Loucy (cell line): ENCODE results near the gene STAP2.

ENCODE experiments used
- H2AFZ ChIP-seq: fragments of 200-600 bp; sonication (generic); 2 replicates; pipeline ENCODE4 v1.6.0; 2016; ENCODE audit warnings: antibody characterized with exemption, mild to moderate bottlenecking, low read length, moderate library complexity
- H3F3A ChIP-seq: fragments of 200-600 bp; 2 replicates; pipeline ENCODE4 v1.6.0; 2016; ENCODE audit warnings: antibody characterized with exemption, low read depth, mild to moderate bottlenecking
- H3K27me3 ChIP-seq: fragments of 200-600 bp; sonication (generic); 2 replicates; pipeline ENCODE4 v1.6.1; 2014; ENCODE audit warnings: low read length, mild to moderate bottlenecking; ENCODE audit not compliant: insufficient read depth, poor library complexity, severe bottlenecking
- H3K36me3 ChIP-seq: fragments of 200-600 bp; sonication (generic); 2 replicates; pipeline ENCODE4 v1.6.1; 2016; ENCODE audit warnings: low read length; ENCODE audit not compliant: insufficient read depth
- H3K4me1 ChIP-seq: fragments of 200-600 bp; sonication (generic); 2 replicates; pipeline ENCODE4 v1.5.1; 2014; ENCODE audit warnings: low read length, mild to moderate bottlenecking; ENCODE audit not compliant: insufficient read depth, poor library complexity, severe bottlenecking
- H3K4me2 ChIP-seq: fragments of 200-600 bp; sonication (generic); 2 replicates; pipeline ENCODE4 v1.6.0; 2014; ENCODE audit warnings: antibody characterized with exemption, low read length, low read depth, mild to moderate bottlenecking; ENCODE audit not compliant: poor library complexity, severe bottlenecking
- H3K4me3 ChIP-seq: fragments of 200-600 bp; sonication (generic); 2 replicates; pipeline ENCODE4 v1.5.1; 2014; ENCODE audit warnings: low read length, mild to moderate bottlenecking, mixed read lengths; ENCODE audit not compliant: poor library complexity, severe bottlenecking
- H3K79me2 ChIP-seq: fragments of 200-600 bp; sonication (generic); 2 replicates; pipeline ENCODE4 v1.6.1; 2014; ENCODE audit warnings: low read length; ENCODE audit not compliant: insufficient read depth
- H3K9ac ChIP-seq: fragments of 200-600 bp; sonication (generic); 2 replicates; pipeline ENCODE4 v1.6.0; 2014; ENCODE audit warnings: mild to moderate bottlenecking, low read depth, low read length, moderate library complexity; ENCODE audit not compliant: poor library complexity, severe bottlenecking
- H3K9me2 ChIP-seq: fragments of 200-600 bp; sonication (generic); replicated peaks from 2 replicates; pipeline ENCODE4 v1.6.1; 2016; ENCODE audit warnings: low read depth, low read length, mixed read lengths
- H3K9me3 ChIP-seq: fragments of 200-600 bp; sonication (generic); 2 replicates; pipeline ENCODE4 v1.6.1; 2014; ENCODE audit warnings: mild to moderate bottlenecking, antibody characterized with exemption, low read length, low read depth; ENCODE audit not compliant: insufficient read depth
- H4K20me1 ChIP-seq: fragments of 200-600 bp; sonication (generic); 2 replicates; pipeline ENCODE4 v1.6.0; 2014; ENCODE audit warnings: antibody characterized with exemption, low read length, mild to moderate bottlenecking; ENCODE audit not compliant: insufficient read depth, poor library complexity, severe bottlenecking
- CTCF ChIP-seq: fragments of 200-600 bp; sonication (generic); conservative IDR thresholded peaks from 2 replicates; pipeline ENCODE4 v1.5.1; 2014; ENCODE audit warnings: mild to moderate bottlenecking, antibody characterized with exemption, low read length
- EZH2phosphoT487 ChIP-seq: fragments of 200-600 bp; IDR thresholded peaks from 2 replicates; pipeline ENCODE4 v1.6.1; 2018; ENCODE audit warnings: antibody characterized with exemption, mild to moderate bottlenecking, moderate library complexity, borderline replicate concordance

Gene STAP2

GRCh38 chr19:4362101-4362828, 23.6 kb upstream of the STAP2 start:
- Histone ChIP-seq H3K9me2 (no peaks in the 10 kb centered on the region), H3K79me2 (peaks cover 1% of the 10 kb centered on the region; the same call in 1 of the 2 replicates), H3K27me3 (no peaks in the 10 kb centered on the region), H3K4me2 (no peak overlapping the region), H3K9me3 (no peaks in the 10 kb centered on the region), H3K4me1 (no peaks in the 10 kb centered on the region), H2AFZ (no peak overlapping the region), H3F3A (no peaks in the 10 kb centered on the region), H4K20me1 (no peaks in the 10 kb centered on the region), H3K4me3 (no peak overlapping the region), H3K36me3 (peaks cover 68% of the 10 kb centered on the region; the same call in 1 of the 2 replicates), H3K9ac (no peak overlapping the region)
- TF ChIP-seq CTCF: no peak
- TF ChIP-seq EZH2phosphoT487: no peak

DNA sequence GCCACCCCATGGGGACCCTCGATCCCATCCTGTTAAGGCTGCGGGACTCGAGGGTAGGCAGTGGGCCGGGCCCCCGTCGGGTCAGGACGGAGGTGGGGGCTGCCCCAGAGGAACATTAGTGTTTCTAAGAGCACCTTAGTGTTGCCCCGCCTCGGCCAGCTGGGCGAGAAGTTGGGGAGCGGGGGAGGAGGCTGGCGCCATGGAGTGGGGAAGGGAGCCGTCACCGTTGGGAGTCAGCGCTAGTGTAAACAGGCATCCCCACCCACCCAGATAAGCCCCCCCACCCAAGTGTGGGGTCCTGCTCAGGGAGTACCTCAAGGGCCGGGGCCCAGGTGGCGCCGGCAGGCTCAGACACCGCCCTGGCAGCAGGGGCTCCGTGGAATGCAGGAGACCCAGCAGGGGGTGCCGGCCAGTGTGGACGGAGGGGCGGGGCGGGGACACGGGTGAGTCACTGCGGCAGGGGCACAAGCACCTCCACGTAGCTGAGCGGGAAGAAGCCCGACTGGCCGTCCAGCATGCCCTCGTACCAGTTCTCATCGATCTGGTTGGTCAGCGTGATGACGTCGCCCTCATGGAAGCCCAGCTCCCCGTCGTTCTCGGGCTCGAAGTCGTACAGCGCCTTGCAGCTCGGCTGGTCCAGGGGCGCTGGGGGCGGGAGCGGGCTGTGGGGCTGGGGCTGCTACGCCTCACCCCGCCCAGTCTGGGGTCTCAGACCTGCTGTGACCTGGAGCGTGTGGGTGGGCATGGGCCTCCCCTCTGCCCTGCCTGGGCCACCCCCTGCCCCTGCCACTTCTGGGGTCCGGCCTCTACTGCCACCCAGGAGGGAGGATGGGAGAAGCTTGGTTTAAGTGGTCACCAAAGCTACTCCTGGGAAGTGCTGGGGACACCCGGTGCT, 22.8 kb upstream of the STAP2 start:
- H3K9me2 ChIP-seq: no peaks in the 10 kb centered on the region
- no peaks in the 10 kb centered on the region for H3F3A ChIP-seq
- no peak overlapping the region for H3K9ac ChIP-seq
- no peak overlapping the region for H3K4me3 ChIP-seq
- H2AFZ ChIP-seq: no peak overlapping the region
- H3K4me2 ChIP-seq: no peak overlapping the region
- H3K79me2 ChIP-seq: no peaks in the 10 kb centered on the region
- H3K9me3 ChIP-seq: no peaks in the 10 kb centered on the region
- no peaks in the 10 kb centered on the region for H4K20me1 ChIP-seq
- H3K27me3 ChIP-seq: no peaks in the 10 kb centered on the region
- H3K36me3 ChIP-seq: peaks cover 68% of the 10 kb centered on the region; the same call in 1 of the 2 replicates
- no peaks in the 10 kb centered on the region for H3K4me1 ChIP-seq
- TF ChIP-seq EZH2phosphoT487 (no peak), CTCF (no peak)

- H3K36me3 ChIP-seq: peaks cover 62% of the 10 kb centered on the region; the same call in 1 of the 2 replicates
- H3K4me2 ChIP-seq: no peak overlapping the region
- H2AFZ ChIP-seq: no peak overlapping the region
- no peaks in the 10 kb centered on the region for H4K20me1 ChIP-seq
- H3K9me3 ChIP-seq: no peaks in the 10 kb centered on the region
- H3K4me3 ChIP-seq: no peak overlapping the region
- no peak overlapping the region for H3K9ac ChIP-seq
- no peaks in the 10 kb centered on the region for H3F3A ChIP-seq
- TF ChIP-seq EZH2phosphoT487 (no peak), CTCF (no peak)
- H3K27me3 ChIP-seq: no peaks in the 10 kb centered on the region
- no peaks in the 10 kb centered on the region for H3K4me1 ChIP-seq
- no peaks in the 10 kb centered on the region for H3K79me2 ChIP-seq
- no peaks in the 10 kb centered on the region for H3K9me2 ChIP-seq
Observed at GRCh38 chr19:4360641-4361151, 22.1 kb upstream of the STAP2 start.
